G401 (cell line): ENCODE measurements around the gene PC. TPM values are rescaled to one million over a fixed set of nuclear protein-coding genes. Genes with fewer than 3 reads are reported as not detected.

Source experiments
- DNase-seq: peaks from one replicate; pipeline ENCODE4 v3.0.0-alpha.2; 2015; ENCODE audit warnings: low spot score
- in situ Hi-C: cut with HindIII; loops from 2 replicates; pipeline ENCODE4 v1.10.0; 2016; ENCODE audit warnings: low sequenced_read_pairs, mixed read lengths
- total RNA-seq: library from RNA; depleted of rRNA; stranded (reverse); fragments of >200 nt; shearing (Covaris generic); gene quantifications from 2 replicates; pipeline ENCODE4 v1.2.3, GENCODE V29; 2014

PC gene
- total RNA-seq, 1 experiment from 2014 or later = 93.9 TPM

GRCh38 chr11:66918741-66919140, 39.4 kb downstream of the PC start:
- DNase-seq = no peak
- in situ Hi-C loops = no loop called here

GRCh38 chr11:66915866-66916265, 42.3 kb downstream of the PC start:
- no peak for DNase-seq
- in situ Hi-C loops = no loop called here

GRCh38 chr11:66915046-66915832, 42.9 kb downstream of the PC start:
- DNase-seq = peak; percentile 87
- in situ Hi-C loops = no loop called here

GRCh38 chr11:66914505-66914904, 43.7 kb downstream of the PC start:
- DNase-seq = no peak
- in situ Hi-C loops = no loop called here

GRCh38 chr11:66912911-66913310, 45.3 kb downstream of the PC start:
- DNase-seq = no peak
- in situ Hi-C loops = no loop called here

- no peak for DNase-seq
- in situ Hi-C loops = no loop called here
Observed at GRCh38 chr11:66912361-66912760, 45.8 kb downstream of the PC start.

GRCh38 chr11:66910669-66911068, 47.5 kb downstream of the PC start:
- in situ Hi-C loops = no loop called here
- DNase-seq = no peak

GRCh38 chr11:66910016-66910415, 48.2 kb downstream of the PC start:
- no peak for DNase-seq

GRCh38 chr11:66909181-66909580, 49.0 kb downstream of the PC start:
- in situ Hi-C loops = no loop called here

More at GRCh38 chr11:66910016-66910415, 48.2 kb downstream of the PC start:
- in situ Hi-C loops = no loop called here

GRCh38 chr11:66907751-66908630, 50.2 kb downstream of the PC start:
- in situ Hi-C loops = no loop called here
- DNase-seq = no peak

More at GRCh38 chr11:66909181-66909580, 49.0 kb downstream of the PC start:
- DNase-seq = no peak

GRCh38 chr11:66906061-66906733, 52.0 kb downstream of the PC start:
- DNase-seq = peak; percentile 59
- in situ Hi-C loops = no loop called here

GRCh38 chr11:66905631-66906030, 52.6 kb downstream of the PC start:
- DNase-seq = no peak
- in situ Hi-C loops = no loop called here

GRCh38 chr11:66904981-66905521, 53.1 kb downstream of the PC start:
- DNase-seq = peak; percentile 48
- in situ Hi-C loops = no loop called here

GRCh38 chr11:66904561-66904960, 53.6 kb downstream of the PC start:
- in situ Hi-C loops = no loop called here
- no peak for DNase-seq

- DNase-seq = no peak
- in situ Hi-C loops = no loop called here
Observed at GRCh38 chr11:66904055-66904454, 54.1 kb downstream of the PC start.

- no peak for DNase-seq
- in situ Hi-C loops = no loop called here
Observed at GRCh38 chr11:66902486-66903177, 55.6 kb downstream of the PC start.

- in situ Hi-C loops = no loop called here
Observed at GRCh38 chr11:66901964-66902390, 56.2 kb downstream of the PC start.

GRCh38 chr11:66894141-66894540, 64.0 kb downstream of the PC start:
- in situ Hi-C loops = no loop called here
- no peak for DNase-seq

More at GRCh38 chr11:66901964-66902390, 56.2 kb downstream of the PC start:
- no peak for DNase-seq

- in situ Hi-C loops = no loop called here
- DNase-seq = no peak
Observed at GRCh38 chr11:66892911-66893310, 65.3 kb downstream of the PC start.
